ENCODE measurements around the gene FLT3LG. TPM values are rescaled to one million over a fixed set of nuclear protein-coding genes. Genes with fewer than 3 reads are reported as not detected.

FLT3LG gene
- total RNA-seq, 4 donors from 2014 or later = 3.6 to 13.8 (median 8.4) TPM

DNA sequence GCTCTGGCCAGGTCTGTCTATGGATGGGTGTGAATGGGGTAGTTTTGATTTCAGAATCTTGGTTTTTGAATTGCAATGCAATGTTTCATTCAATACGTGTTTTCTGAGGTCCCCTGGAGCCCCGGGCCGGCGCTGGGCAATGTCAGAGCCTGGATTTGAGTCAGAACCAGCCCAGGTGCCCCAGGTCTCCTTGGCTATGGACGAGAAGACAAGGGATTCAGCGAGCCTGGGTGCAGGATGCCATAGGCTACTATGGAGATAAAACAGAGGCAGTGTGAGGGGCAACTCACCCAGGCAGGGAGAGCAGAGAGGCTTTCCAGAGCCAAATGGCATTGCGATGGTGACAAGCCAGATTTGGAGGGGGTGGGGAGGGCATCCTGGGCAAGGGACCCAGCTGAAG lies 12.2 kb downstream of the FLT3LG start:
- Histone ChIP-seq H3K27ac (peak overlapping the region in 1 of 4 donors; percentile 79), H3K4me1 (peaks cover 0 to 34% (median 20%) of the 10 kb centered on the region in 4 donors), H3K36me3 (peaks cover 7 to 53% (median 15%) of the 10 kb centered on the region in 3 donors), H3K27me3 (no peaks in the 10 kb centered on the region), H3K9me3 (no peaks in the 10 kb centered on the region), H3K4me3 (no peak overlapping the region)
- TF ChIP-seq CTCF (IDR thresholded peaks at IDR 0.05) = no peak
- TF ChIP-seq EP300 (IDR thresholded peaks at IDR 0.05) = no peak
- TF ChIP-seq POLR2A (IDR thresholded peaks at IDR 0.05) = no peak
- DNase-seq (ENCODE audit: low spot score in 2 of 2) = no peak
- WGBS, 2 donors = 91 to 94% methylated on average over 7 of the region's 7 CpGs

- Histone ChIP-seq H3K27me3 (no peaks in the 10 kb centered on the region), H3K9me3 (no peaks in the 10 kb centered on the region), H3K27ac (peak overlapping the region; percentile 79 to 91 (median 80)), H3K4me3 (peak overlapping the region in 2 of 4 donors; percentile 33 to 97), H3K36me3 (peaks cover 7 to 55% (median 20%) of the 10 kb centered on the region in 3 donors), H3K4me1 (peaks cover 0 to 34% (median 20%) of the 10 kb centered on the region in 4 donors)
- WGBS, 2 donors = 66 to 67% methylated on average over 22 of the region's 23 CpGs
- no peak for TF ChIP-seq CTCF (IDR thresholded peaks at IDR 0.05)
- TF ChIP-seq POLR2A (IDR thresholded peaks at IDR 0.05) = no peak
- no peak for TF ChIP-seq EP300 (IDR thresholded peaks at IDR 0.05)
- DNase-seq (ENCODE audit: low spot score in 2 of 2) = no peak
Observed at GRCh38 chr19:49486710-49487276, 12.8 kb downstream of the FLT3LG start.

- peak within 1 kb of the TSS; percentile 82 to 93 (median 89) for H3K27ac ChIP-seq
- DNase-seq (ENCODE audit: low spot score in 2 of 2) = peak; percentile 99
- no peaks in the 10 kb centered on the region for H3K9me3 ChIP-seq
- no peaks in the 10 kb centered on the region for H3K27me3 ChIP-seq
- peaks cover 0 to 34% (median 20%) of the 10 kb centered on the region in 4 donors for H3K4me1 ChIP-seq
- peak within 1 kb of the TSS; percentile 79 to 98 (median 96) for H3K4me3 ChIP-seq
- peaks cover 7 to 55% (median 26%) of the 10 kb centered on the region in 3 donors for H3K36me3 ChIP-seq
- peak in 1 of 5 experiments; percentile 40 for TF ChIP-seq CTCF (IDR thresholded peaks at IDR 0.05)
- peak; percentile 97 to 99 for TF ChIP-seq POLR2A (IDR thresholded peaks at IDR 0.05)
- TF ChIP-seq EP300 (IDR thresholded peaks at IDR 0.05) = peak; percentile 99 to 100
- WGBS, 2 donors = 0 to 1% methylated on average over 28 to 35 of the region's 57 CpGs
Observed at GRCh38 chr19:49487277-49488045, 13.4 kb downstream of the FLT3LG start, which contains the start of gene RPL13A. Gene RPL13A (plus strand): TSS chr19:49487608. CDS start chr19:49487630, 22 bp downstream.

- WGBS, 2 donors = 1 to 2% methylated on average over 26 of the region's 26 CpGs
- peak overlapping the region; percentile 82 to 93 (median 89) for H3K27ac ChIP-seq
- TF ChIP-seq CTCF (IDR thresholded peaks at IDR 0.05) (no peak), POLR2A (IDR thresholded peaks at IDR 0.05) (no peak), EP300 (IDR thresholded peaks at IDR 0.05) (no peak)
- peaks cover 7 to 56% (median 27%) of the 10 kb centered on the region in 3 donors for H3K36me3 ChIP-seq
- peaks cover 0 to 34% (median 20%) of the 10 kb centered on the region in 4 donors for H3K4me1 ChIP-seq
- H3K27me3 ChIP-seq = no peaks in the 10 kb centered on the region
- no peaks in the 10 kb centered on the region for H3K9me3 ChIP-seq
- no peak for DNase-seq (ENCODE audit: low spot score in 2 of 2)
- H3K4me3 ChIP-seq = peak overlapping the region; percentile 79 to 98 (median 96)
Observed at GRCh38 chr19:49488046-49488862, 14.2 kb downstream of the FLT3LG start.
